Hematopoietic multipotent progenitor cell treated with erythropoietin and hydrocortisone succinate and interleukin-3 and kit ligand, for 15 days (in vitro differentiated cells): Measurements from ENCODE around the gene PCDHA4.

Source experiments
- DNase-seq: peaks from one replicate; pipeline ENCODE4 v3.0.0-alpha.2; 2015; ENCODE audit warnings: low spot score

PCDHA4 gene

DNA sequence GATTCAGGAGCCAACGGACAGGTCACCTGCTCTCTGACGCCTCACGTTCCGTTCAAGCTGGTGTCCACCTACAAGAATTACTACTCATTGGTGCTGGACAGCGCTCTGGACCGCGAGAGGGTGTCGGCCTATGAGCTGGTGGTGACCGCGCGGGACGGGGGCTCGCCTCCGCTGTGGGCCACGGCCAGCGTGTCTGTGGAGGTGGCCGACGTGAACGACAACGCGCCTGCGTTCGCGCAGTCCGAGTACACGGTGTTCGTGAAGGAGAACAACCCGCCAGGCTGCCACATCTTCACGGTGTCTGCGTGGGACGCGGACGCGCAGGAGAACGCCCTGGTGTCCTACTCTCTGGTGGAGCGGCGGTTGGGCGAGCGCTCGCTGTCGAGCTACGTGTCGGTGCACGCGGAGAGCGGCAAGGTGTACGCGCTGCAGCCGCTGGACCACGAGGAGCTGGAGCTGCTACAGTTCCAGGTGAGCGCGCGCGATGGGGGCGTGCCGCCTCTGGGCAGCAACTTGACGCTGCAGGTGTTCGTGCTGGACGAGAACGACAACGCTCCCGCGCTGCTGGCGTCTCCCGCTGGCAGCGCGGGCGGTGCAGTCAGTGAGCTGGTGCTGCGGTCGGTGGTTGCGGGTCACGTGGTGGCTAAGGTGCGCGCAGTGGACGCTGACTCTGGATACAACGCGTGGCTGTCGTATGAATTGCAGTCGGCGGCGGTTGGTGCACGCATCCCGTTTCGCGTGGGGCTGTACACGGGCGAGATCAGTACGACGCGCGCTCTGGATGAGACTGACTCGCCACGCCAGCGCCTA lies 50.5 kb downstream of the PCDHA4 start:
- DNase-seq = no peak

DNA sequence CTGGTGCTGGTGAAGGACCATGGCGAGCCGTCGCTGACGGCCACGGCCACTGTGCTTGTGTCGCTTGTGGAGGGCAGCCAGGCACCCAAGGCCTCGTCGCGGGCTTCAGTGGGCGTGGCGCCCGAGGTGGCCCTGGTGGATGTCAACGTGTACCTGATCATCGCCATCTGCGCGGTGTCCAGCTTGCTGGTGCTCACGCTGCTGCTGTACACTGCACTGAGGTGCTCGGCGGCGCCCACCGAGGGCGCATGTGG lies 51.0 kb downstream of the PCDHA4 start:
- DNase-seq = no peak

DNA sequence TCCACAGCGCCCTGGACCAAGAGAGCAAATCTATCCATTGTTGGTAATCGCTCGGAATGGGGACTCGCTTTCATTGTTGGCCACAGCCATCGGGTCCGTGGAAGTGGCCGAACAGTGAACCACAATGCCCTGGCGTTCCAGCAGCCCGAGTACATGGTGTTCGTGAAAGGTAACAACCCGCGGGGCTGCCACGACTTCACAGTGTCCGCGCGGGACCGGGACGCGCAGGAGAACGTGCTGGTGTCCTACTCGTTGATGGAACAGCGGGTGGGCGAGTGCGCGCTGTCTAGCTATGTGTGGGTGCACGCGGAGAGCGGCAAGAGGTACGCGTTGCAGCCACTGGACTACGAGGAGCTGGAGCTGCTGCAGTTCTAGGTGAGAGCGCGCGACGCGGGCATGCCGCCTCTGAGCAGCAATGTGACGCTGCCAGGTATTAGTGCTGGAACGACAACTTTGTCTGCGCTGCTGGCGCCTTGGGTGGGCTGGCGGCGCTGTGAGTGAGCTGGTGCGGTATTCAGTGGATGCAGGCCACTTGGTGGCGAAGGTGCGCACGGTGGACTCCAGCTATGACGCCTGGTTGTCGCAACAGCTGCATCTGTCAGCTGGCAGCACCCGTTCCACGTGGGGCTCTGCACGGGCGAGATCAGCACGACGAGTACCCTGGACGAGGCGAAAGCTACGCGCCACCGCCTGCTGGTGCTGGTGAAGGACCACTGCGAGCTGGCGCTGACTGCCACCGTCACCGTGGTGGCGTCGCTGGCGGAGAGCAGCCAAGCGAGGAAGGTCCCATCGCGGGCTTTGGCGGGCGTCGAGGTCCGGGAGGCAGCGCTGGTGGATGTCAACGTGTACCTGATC lies 55.8 kb downstream of the PCDHA4 start:
- DNase-seq = no peak
